Measurements from ENCODE around the gene ZNF491. TPM values are rescaled to one million over a fixed set of nuclear protein-coding genes. Genes with fewer than 3 reads are reported as not detected.
"Not testable (repeated sequence)": the region's sequence is repeated elsewhere in the genome, so short reads cannot be mapped to it uniquely, and the experiment has no call there.

The ZNF491 gene
- total RNA-seq, 8 experiments from 2014 or later = 0.87 to 8.6 (median 5.7) TPM

- H3K27ac ChIP-seq; H3K4me3 ChIP-seq; H3K4me1 ChIP-seq (replicated peaks in 1 of 2); in situ Hi-C loops (cut with MboI; ENCODE audit: low pct_unique_long_range_greater_than_20kb in 2 of 9, low sequenced_read_pairs in 9 of 9, unreplicated experiment in 9 of 9); ATAC-seq (replicated peaks in 6 of 8): not testable (repeated sequence)
- WGBS, 10 experiments = 93 to 100% (median 98%) methylated on average over 2 to 9 of the region's 11 CpGs; no CpG with 5 or more reads in 2 of the 10 experiments
Measured at GRCh38 chr19:11776669-11777068, 21.7 kb upstream of the ZNF491 start.

- in situ Hi-C loops (cut with MboI; ENCODE audit: low pct_unique_long_range_greater_than_20kb in 2 of 9, low sequenced_read_pairs in 9 of 9, unreplicated experiment in 9 of 9) = no loop called here
- no peak overlapping the region for H3K27ac ChIP-seq
- WGBS, 10 experiments = 82 to 100% (median 93%) methylated on average over 1 to 7 of the region's 7 CpGs; no CpG with 5 or more reads in 1 of the 10 experiments
- no peaks in the 10 kb centered on the region for H3K4me1 ChIP-seq (replicated peaks in 1 of 2)
- H3K4me3 ChIP-seq = no peak overlapping the region
- ATAC-seq (replicated peaks in 6 of 8) = no peak
Measured at GRCh38 chr19:11780431-11781020, 17.8 kb upstream of the ZNF491 start.

- no peak overlapping the region for H3K4me3 ChIP-seq
- H3K4me1 ChIP-seq (replicated peaks in 1 of 2) = no peaks in the 10 kb centered on the region
- WGBS, 10 experiments = 67 to 100% (median 92%) methylated on average over 2 to 5 of the region's 5 CpGs
- H3K27ac ChIP-seq = no peak overlapping the region
- ATAC-seq (replicated peaks in 6 of 8) = no peak
- in situ Hi-C loops (cut with MboI; ENCODE audit: low pct_unique_long_range_greater_than_20kb in 2 of 9, low sequenced_read_pairs in 9 of 9, unreplicated experiment in 9 of 9) = no loop called here
Measured at GRCh38 chr19:11781295-11782057, 16.8 kb upstream of the ZNF491 start.

- in situ Hi-C loops (cut with MboI; ENCODE audit: low pct_unique_long_range_greater_than_20kb in 2 of 9, low sequenced_read_pairs in 9 of 9, unreplicated experiment in 9 of 9) = no loop called here
- 78 to 100% (median 100%) methylated on average over 1 of the region's 1 CpG; no CpG with 5 or more reads in 2 of the 10 experiments for WGBS, 10 experiments
- no peak overlapping the region for H3K4me3 ChIP-seq
- no peak for ATAC-seq (replicated peaks in 6 of 8)
- no peak overlapping the region for H3K27ac ChIP-seq
- H3K4me1 ChIP-seq (replicated peaks in 1 of 2) = no peaks in the 10 kb centered on the region
Measured at GRCh38 chr19:11783767-11784166, 14.6 kb upstream of the ZNF491 start.

- WGBS, 10 experiments = 75 to 100% (median 94%) methylated on average over 1 to 3 of the region's 3 CpGs; no CpG with 5 or more reads in 1 of the 10 experiments
- in situ Hi-C loops (cut with MboI; ENCODE audit: low pct_unique_long_range_greater_than_20kb in 2 of 9, low sequenced_read_pairs in 9 of 9, unreplicated experiment in 9 of 9) = no loop called here
- Histone ChIP-seq H3K4me1 (replicated peaks in 1 of 2) (no peaks in the 10 kb centered on the region), H3K4me3 (no peak overlapping the region), H3K27ac (no peak overlapping the region)
- no peak for ATAC-seq (replicated peaks in 6 of 8)
Measured at GRCh38 chr19:11784356-11784755, 14.0 kb upstream of the ZNF491 start.

GRCh38 chr19:11787536-11787935, 10.8 kb upstream of the ZNF491 start:
- in situ Hi-C loops (cut with MboI; ENCODE audit: low pct_unique_long_range_greater_than_20kb in 2 of 9, low sequenced_read_pairs in 9 of 9, unreplicated experiment in 9 of 9) = no loop called here
- 50 to 97% (median 78%) methylated on average over 1 to 3 of the region's 3 CpGs; no CpG with 5 or more reads in 1 of the 10 experiments for WGBS, 10 experiments

GRCh38 chr19:11792942-11793341, 5.4 kb upstream of the ZNF491 start:
- ATAC-seq (replicated peaks in 6 of 8) = no peak
- Histone ChIP-seq H3K4me1 (replicated peaks in 1 of 2) (peaks cover 0 to 5% of the 10 kb centered on the region in 2 donors), H3K4me3 (no peak overlapping the region), H3K27ac (no peak overlapping the region)
- in situ Hi-C loops (cut with MboI; ENCODE audit: low pct_unique_long_range_greater_than_20kb in 2 of 9, low sequenced_read_pairs in 9 of 9, unreplicated experiment in 9 of 9) = no loop called here

More at GRCh38 chr19:11787536-11787935, 10.8 kb upstream of the ZNF491 start:
- Histone ChIP-seq H3K4me3 (no peak overlapping the region), H3K4me1 (replicated peaks in 1 of 2) (no peaks in the 10 kb centered on the region), H3K27ac (no peak overlapping the region)
- no peak for ATAC-seq (replicated peaks in 6 of 8)

GRCh38 chr19:11797491-11797890, 832 bp upstream of the ZNF491 start:
- H3K4me3 ChIP-seq = peak overlapping the region in 4 of 5 donors; percentile 6 to 89 (median 47)
- peak; percentile 59 to 80 (median 62) for ATAC-seq (replicated peaks in 6 of 8)
- in situ Hi-C loops (cut with MboI; ENCODE audit: low pct_unique_long_range_greater_than_20kb in 2 of 9, low sequenced_read_pairs in 9 of 9, unreplicated experiment in 9 of 9) = no loop called here
- H3K4me1 ChIP-seq (replicated peaks in 1 of 2) = peaks cover 0 to 11% of the 10 kb centered on the region in 2 donors
- no peak overlapping the region for H3K27ac ChIP-seq
- 0 to 80% (median 24%) methylated on average over 1 to 3 of the region's 8 CpGs; no CpG with 5 or more reads in 4 of the 10 experiments for WGBS, 10 experiments

GRCh38 chr19:11806354-11807098, 8.2 kb downstream of the ZNF491 start:
- 29 to 100% (median 84%) methylated on average over 1 to 11 of the region's 11 CpGs for WGBS, 10 experiments
- in situ Hi-C loops (cut with MboI; ENCODE audit: low pct_unique_long_range_greater_than_20kb in 2 of 9, low sequenced_read_pairs in 9 of 9, unreplicated experiment in 9 of 9) = no loop called here
- no peak overlapping the region for H3K4me3 ChIP-seq
- ATAC-seq (replicated peaks in 6 of 8) = no peak
- no peaks in the 10 kb centered on the region for H3K4me1 ChIP-seq (replicated peaks in 1 of 2)
- no peak overlapping the region for H3K27ac ChIP-seq

- no peaks in the 10 kb centered on the region for H3K4me1 ChIP-seq (replicated peaks in 1 of 2)
- in situ Hi-C loops (cut with MboI; ENCODE audit: low pct_unique_long_range_greater_than_20kb in 2 of 9, low sequenced_read_pairs in 9 of 9, unreplicated experiment in 9 of 9) = no loop called here
- WGBS, 10 experiments = 0 to 100% (median 88%) methylated on average over 1 to 2 of the region's 2 CpGs; no CpG with 5 or more reads in 2 of the 10 experiments
- no peak for ATAC-seq (replicated peaks in 6 of 8)
- H3K4me3 ChIP-seq = no peak overlapping the region
- no peak overlapping the region for H3K27ac ChIP-seq
Measured at GRCh38 chr19:11807099-11807380, 8.7 kb downstream of the ZNF491 start.

GRCh38 chr19:11813703-11814028, 15.3 kb downstream of the ZNF491 start:
- peak overlapping the region; percentile 53 to 82 (median 70) for H3K4me3 ChIP-seq
- ATAC-seq (replicated peaks in 6 of 8) = peak; percentile 35 to 71 (median 68)
- peaks cover 0 to 3% of the 10 kb centered on the region in 2 donors for H3K4me1 ChIP-seq (replicated peaks in 1 of 2)
- WGBS, 10 experiments = 0 to 20% (median 0%) methylated on average over 1 to 5 of the region's 6 CpGs; no CpG with 5 or more reads in 3 of the 10 experiments
- in situ Hi-C loops (cut with MboI; ENCODE audit: low pct_unique_long_range_greater_than_20kb in 2 of 9, low sequenced_read_pairs in 9 of 9, unreplicated experiment in 9 of 9) = no loop called here
- peak overlapping the region; percentile 54 to 93 for H3K27ac ChIP-seq

GRCh38 chr19:11814029-11814699, 15.8 kb downstream of the ZNF491 start, which contains the start of gene ZNF440:
Gene ZNF440 (plus strand): TSS chr19:11814273. CDS start chr19:11814448, 175 bp downstream.
- peak within 1 kb of the TSS; percentile 83 to 93 for H3K27ac ChIP-seq
- 0% methylated on average over 2 to 4 of the region's 55 CpGs; no CpG with 5 or more reads in 5 of the 10 experiments for WGBS, 10 experiments
- peak; percentile 98 to 99 (median 99) for ATAC-seq (replicated peaks in 6 of 8)
- in situ Hi-C loops (cut with MboI; ENCODE audit: low pct_unique_long_range_greater_than_20kb in 2 of 9, low sequenced_read_pairs in 9 of 9, unreplicated experiment in 9 of 9) = no loop called here
- H3K4me3 ChIP-seq = peak within 1 kb of the TSS; percentile 53 to 82 (median 70)
- H3K4me1 ChIP-seq (replicated peaks in 1 of 2) = peaks cover 0 to 3% of the 10 kb centered on the region in 2 donors

GRCh38 chr19:11814700-11815035, 16.3 kb downstream of the ZNF491 start:
- Histone ChIP-seq H3K4me1 (replicated peaks in 1 of 2) (peaks cover 0 to 3% of the 10 kb centered on the region in 2 donors), H3K4me3 (peak overlapping the region; percentile 53 to 82 (median 70)), H3K27ac (peak overlapping the region; percentile 83 to 93)
- ATAC-seq (replicated peaks in 6 of 8) = peak in 3 of 8 experiments; percentile 6 to 21 (median 9)
- WGBS, 10 experiments = 0% methylated on average over 2 of the region's 13 CpGs; no CpG with 5 or more reads in 9 of the 10 experiments
- in situ Hi-C loops (cut with MboI; ENCODE audit: low pct_unique_long_range_greater_than_20kb in 2 of 9, low sequenced_read_pairs in 9 of 9, unreplicated experiment in 9 of 9) = no loop called here
